Pons (tissue), 1 donor: ENCODE data around the gene SLC35F2.
A peak's percentile ranks its signal among the peaks of the same experiment; 100 is the strongest.
"Not testable (repeated sequence)": the region's sequence is repeated elsewhere in the genome, so short reads cannot be mapped to it uniquely, and the experiment has no call there.

Experiments
- DNase-seq: peaks from one replicate; pipeline ENCODE4 v3.0.0-alpha.2; 2016; ENCODE audit warnings: low spot score

Gene SLC35F2

GRCh38 chr11:107858217-107859070 lies at the start of gene SLC35F2:
Gene SLC35F2 (minus strand): TSS chr11:107858787. CDS start chr11:107858767, 20 bp downstream.
- peak; percentile 17 for DNase-seq

- DNase-seq: no peak
Measured at GRCh38 chr11:107908211-107908610, 49.6 kb upstream of the SLC35F2 start.

GRCh38 chr11:107898270-107898669 lies 39.7 kb upstream of the SLC35F2 start:
- DNase-seq: peak; percentile 15

- no peak for DNase-seq
Measured at GRCh38 chr11:107882095-107882820, 23.7 kb upstream of the SLC35F2 start.

- DNase-seq: not testable (repeated sequence)
Measured at GRCh38 chr11:107881471-107881870, 22.9 kb upstream of the SLC35F2 start.

GRCh38 chr11:107876141-107876540 lies 17.6 kb upstream of the SLC35F2 start:
- DNase-seq: no peak

- DNase-seq: no peak
Measured at GRCh38 chr11:107864591-107864990, 6.0 kb upstream of the SLC35F2 start.

- no peak for DNase-seq
Measured at GRCh38 chr11:107860688-107861087, 2.1 kb upstream of the SLC35F2 start.

GRCh38 chr11:107860240-107860620 lies 1.6 kb upstream of the SLC35F2 start:
- DNase-seq: not testable (repeated sequence)

- DNase-seq: no peak
Measured at GRCh38 chr11:107859459-107860239, 1.1 kb upstream of the SLC35F2 start.

GRCh38 chr11:107857550-107858216 lies 904 bp downstream of the SLC35F2 start:
- DNase-seq: no peak

- no peak for DNase-seq
Measured at GRCh38 chr11:107856981-107857517, 1.5 kb downstream of the SLC35F2 start.

GRCh38 chr11:107856180-107856980 lies 2.2 kb downstream of the SLC35F2 start:
- DNase-seq: no peak

GRCh38 chr11:107853070-107853469 lies 5.5 kb downstream of the SLC35F2 start:
- no peak for DNase-seq

GRCh38 chr11:107851704-107852310 lies 6.8 kb downstream of the SLC35F2 start:
- DNase-seq: no peak

- no peak for DNase-seq
Measured at GRCh38 chr11:107849790-107850189, 8.8 kb downstream of the SLC35F2 start.

GRCh38 chr11:107848345-107848744 lies 10.2 kb downstream of the SLC35F2 start:
- no peak for DNase-seq

- no peak for DNase-seq
Measured at GRCh38 chr11:107847184-107847583, 11.4 kb downstream of the SLC35F2 start.

- DNase-seq: no peak
Measured at GRCh38 chr11:107844041-107844440, 14.5 kb downstream of the SLC35F2 start.

GRCh38 chr11:107842412-107843100 lies 16.0 kb downstream of the SLC35F2 start:
- DNase-seq: no peak
